Measurements from ENCODE around the gene NPAS1. TPM values are rescaled to one million over a fixed set of nuclear protein-coding genes. Genes with fewer than 3 reads are reported as not detected.

Gene NPAS1
- total and polyA plus RNA-seq, 3 experiments from 2014 or later = 0.24 to 0.37 TPM; not detected in 1

GRCh38 chr19:46984077-46985010 is 35.3 kb upstream of the NPAS1 start:
- Mint-ChIP-seq H3K4me3 (peak overlapping the region in 1 of 7 donors; percentile 15), H3K36me3 (peaks cover 0 to 45% (median 0%) of the 10 kb centered on the region in 3 donors), H3K9me3 (no peaks in the 10 kb centered on the region), H3K27ac (peak overlapping the region in 2 of 8 donors; percentile 47 to 63), H3K27me3 (no peaks in the 10 kb centered on the region), H3K4me1 (peaks cover 37 to 41% (median 41%) of the 10 kb centered on the region in 3 donors)
- H3K9me3 ChIP-seq (ENCODE audit: low read length) = no peaks in the 10 kb centered on the region
- POLR2A ChIA-PET = interaction anchor here (1.1 kb wide), 1 partner anchor 53 kb away, joined by 9 read pairs; no protein-coding TSS in a partner anchor
- H3K4me3 ChIP-seq (ENCODE audit: low read length) = no peak overlapping the region
- no peak overlapping the region for H3K27ac ChIP-seq (ENCODE audit: low read depth, low read length)
- no peaks in the 10 kb centered on the region for H3K27me3 ChIP-seq (ENCODE audit: insufficient read depth, low read length, poor library complexity, severe bottlenecking)
- H3K4me1 ChIP-seq (ENCODE audit: insufficient read depth, low read length) = peaks cover 8% of the 10 kb centered on the region
- CTCF ChIA-PET = interaction anchor here (0.6 to 1.9 kb wide), 3 partner anchors 29 to 52 kb away, joined by 3 to 5 read pairs (median 4); no protein-coding TSS in a partner anchor
- no peaks in the 10 kb centered on the region for H3K36me3 ChIP-seq (ENCODE audit: insufficient read depth, low read length)
- DNase-seq = no peak

- ChIA-PET POLR2A (no interaction called here), CTCF (interaction anchor here (1.0 to 1.7 kb wide), 2 partner anchors 51 to 66 kb away, joined by 3 read pairs; no protein-coding TSS in a partner anchor)
- peak overlapping the region in 3 of 8 donors; percentile 33 to 73 (median 48) for H3K27ac Mint-ChIP-seq
- no peak overlapping the region for H3K4me3 ChIP-seq (ENCODE audit: low read length)
- peaks cover 3% of the 10 kb centered on the region for H3K4me1 ChIP-seq (ENCODE audit: insufficient read depth, low read length)
- no peaks in the 10 kb centered on the region for H3K27me3 ChIP-seq (ENCODE audit: insufficient read depth, low read length, poor library complexity, severe bottlenecking)
- no peak for DNase-seq
- H3K4me1 Mint-ChIP-seq = peaks cover 37 to 43% (median 37%) of the 10 kb centered on the region in 3 donors
- H3K9me3 ChIP-seq (ENCODE audit: low read length) = no peaks in the 10 kb centered on the region
- H3K27me3 Mint-ChIP-seq = no peaks in the 10 kb centered on the region
- H3K36me3 Mint-ChIP-seq = peaks cover 0 to 53% (median 1%) of the 10 kb centered on the region in 3 donors
- no peak overlapping the region for H3K27ac ChIP-seq (ENCODE audit: low read depth, low read length)
- H3K4me3 Mint-ChIP-seq = no peak overlapping the region
- H3K9me3 Mint-ChIP-seq = no peaks in the 10 kb centered on the region
- peaks cover 9% of the 10 kb centered on the region for H3K36me3 ChIP-seq (ENCODE audit: insufficient read depth, low read length)
Measured at GRCh38 chr19:46985542-46986415, 33.9 kb upstream of the NPAS1 start.

GRCh38 chr19:46988614-46989230 is 30.9 kb upstream of the NPAS1 start:
- Mint-ChIP-seq H3K36me3 (peaks cover 0 to 73% (median 4%) of the 10 kb centered on the region in 3 donors), H3K9me3 (no peaks in the 10 kb centered on the region), H3K4me1 (peaks cover 35 to 39% (median 38%) of the 10 kb centered on the region in 3 donors), H3K27me3 (no peaks in the 10 kb centered on the region), H3K27ac (peak overlapping the region in 2 of 8 donors; percentile 61 to 75), H3K4me3 (no peak overlapping the region)
- Histone ChIP-seq H3K4me3 (ENCODE audit: low read length) (no peak overlapping the region), H3K36me3 (ENCODE audit: insufficient read depth, low read length) (peaks cover 21% of the 10 kb centered on the region), H3K27ac (ENCODE audit: low read depth, low read length) (no peak overlapping the region), H3K9me3 (ENCODE audit: low read length) (no peaks in the 10 kb centered on the region), H3K4me1 (ENCODE audit: insufficient read depth, low read length) (peaks cover 9% of the 10 kb centered on the region), H3K27me3 (ENCODE audit: insufficient read depth, low read length, poor library complexity, severe bottlenecking) (no peaks in the 10 kb centered on the region)
- no peak for DNase-seq
- POLR2A ChIA-PET = no interaction called here
- CTCF ChIA-PET = interaction anchor here (4.9 kb wide), 1 partner anchor 131 kb away, joined by 50 read pairs; the partner anchor contains the start of gene ARHGAP35

GRCh38 chr19:46990991-46991676 is 28.5 kb upstream of the NPAS1 start:
- Mint-ChIP-seq H3K4me1 (peaks cover 23 to 27% (median 26%) of the 10 kb centered on the region in 3 donors), H3K4me3 (peak overlapping the region in 3 of 7 donors; percentile 19 to 56 (median 38)), H3K36me3 (peaks cover 0 to 75% (median 4%) of the 10 kb centered on the region in 3 donors), H3K27ac (peak overlapping the region in 6 of 8 donors; percentile 1 to 82 (median 67)), H3K9me3 (no peaks in the 10 kb centered on the region), H3K27me3 (no peaks in the 10 kb centered on the region)
- H3K4me3 ChIP-seq (ENCODE audit: low read length) = no peak overlapping the region
- H3K4me1 ChIP-seq (ENCODE audit: insufficient read depth, low read length) = peaks cover 9% of the 10 kb centered on the region
- H3K27me3 ChIP-seq (ENCODE audit: insufficient read depth, low read length, poor library complexity, severe bottlenecking) = no peaks in the 10 kb centered on the region
- ChIA-PET CTCF (interaction anchor here (0.8 to 4.9 kb wide), 24 partner anchors 11 to 233 kb away, joined by 3 to 50 read pairs (median 4); partner anchors contain the start of genes AP2S1, ARHGAP35 and NPAS1), POLR2A (interaction anchor here (0.6 kb wide), 1 partner anchor 62 kb away, joined by 3 read pairs; no protein-coding TSS in a partner anchor)
- H3K27ac ChIP-seq (ENCODE audit: low read depth, low read length) = no peak overlapping the region
- peaks cover 21% of the 10 kb centered on the region for H3K36me3 ChIP-seq (ENCODE audit: insufficient read depth, low read length)
- H3K9me3 ChIP-seq (ENCODE audit: low read length) = no peaks in the 10 kb centered on the region
- peak; percentile 30 to 75 (median 46) for DNase-seq

GRCh38 chr19:46992699-46993535 is 26.7 kb upstream of the NPAS1 start:
- H3K27ac Mint-ChIP-seq = no peak overlapping the region
- Histone ChIP-seq H3K27ac (ENCODE audit: low read depth, low read length) (no peak overlapping the region), H3K9me3 (ENCODE audit: low read length) (no peaks in the 10 kb centered on the region), H3K36me3 (ENCODE audit: insufficient read depth, low read length) (peaks cover 21% of the 10 kb centered on the region), H3K4me3 (ENCODE audit: low read length) (no peak overlapping the region), H3K27me3 (ENCODE audit: insufficient read depth, low read length, poor library complexity, severe bottlenecking) (no peaks in the 10 kb centered on the region), H3K4me1 (ENCODE audit: insufficient read depth, low read length) (peaks cover 9% of the 10 kb centered on the region)
- no peak for DNase-seq
- peaks cover 22 to 27% (median 26%) of the 10 kb centered on the region in 3 donors for H3K4me1 Mint-ChIP-seq
- H3K36me3 Mint-ChIP-seq = peaks cover 0 to 85% (median 4%) of the 10 kb centered on the region in 3 donors
- H3K4me3 Mint-ChIP-seq = no peak overlapping the region
- no peaks in the 10 kb centered on the region for H3K27me3 Mint-ChIP-seq
- ChIA-PET POLR2A (no interaction called here), CTCF (interaction anchor here (0.6 to 4.9 kb wide), 8 partner anchors 9 to 1111 kb away, joined by 3 to 50 read pairs (median 3); partner anchors contain the start of gene ARHGAP35)
- H3K9me3 Mint-ChIP-seq = no peaks in the 10 kb centered on the region

- no peaks in the 10 kb centered on the region for H3K27me3 ChIP-seq (ENCODE audit: insufficient read depth, low read length, poor library complexity, severe bottlenecking)
- ChIA-PET CTCF (interaction anchor here (0.7 to 4.9 kb wide), 5 partner anchors 8 to 136 kb away, joined by 3 to 50 read pairs (median 4); partner anchors contain the start of gene ARHGAP35), POLR2A (no interaction called here)
- peaks cover 22 to 27% (median 26%) of the 10 kb centered on the region in 3 donors for H3K4me1 Mint-ChIP-seq
- no peak for DNase-seq
- H3K36me3 Mint-ChIP-seq = peaks cover 0 to 84% (median 4%) of the 10 kb centered on the region in 3 donors
- no peaks in the 10 kb centered on the region for H3K27me3 Mint-ChIP-seq
- H3K4me3 Mint-ChIP-seq = no peak overlapping the region
- H3K4me1 ChIP-seq (ENCODE audit: insufficient read depth, low read length) = peaks cover 9% of the 10 kb centered on the region
- H3K27ac Mint-ChIP-seq = no peak overlapping the region
- peaks cover 21% of the 10 kb centered on the region for H3K36me3 ChIP-seq (ENCODE audit: insufficient read depth, low read length)
- H3K9me3 Mint-ChIP-seq = no peaks in the 10 kb centered on the region
- H3K9me3 ChIP-seq (ENCODE audit: low read length) = no peaks in the 10 kb centered on the region
- no peak overlapping the region for H3K4me3 ChIP-seq (ENCODE audit: low read length)
- no peak overlapping the region for H3K27ac ChIP-seq (ENCODE audit: low read depth, low read length)
Measured at GRCh38 chr19:46993622-46994021, 26.0 kb upstream of the NPAS1 start.

Measured in CD8-positive, alpha-beta memory T cell (primary cell).